IPS-18c (cell line): ENCODE results near the gene ADK.
"Not testable (repeated sequence)": the region's sequence is repeated elsewhere in the genome, so short reads cannot be mapped to it uniquely, and the experiment has no call there.

Source experiments
- H3K4me3 ChIP-seq: 2 replicates; pipeline ENCODE4 v1.7.0; 2013; ENCODE audit warnings: low read depth, mild to moderate bottlenecking, low read length, moderate library complexity; ENCODE audit not compliant: insufficient read depth
- H3K9me3 ChIP-seq: one replicate; pipeline ENCODE4 v1.6.1; 2013; ENCODE audit warnings: mild to moderate bottlenecking, low read length, moderate library complexity; ENCODE audit not compliant: control insufficient read depth, insufficient read depth

ADK gene

DNA sequence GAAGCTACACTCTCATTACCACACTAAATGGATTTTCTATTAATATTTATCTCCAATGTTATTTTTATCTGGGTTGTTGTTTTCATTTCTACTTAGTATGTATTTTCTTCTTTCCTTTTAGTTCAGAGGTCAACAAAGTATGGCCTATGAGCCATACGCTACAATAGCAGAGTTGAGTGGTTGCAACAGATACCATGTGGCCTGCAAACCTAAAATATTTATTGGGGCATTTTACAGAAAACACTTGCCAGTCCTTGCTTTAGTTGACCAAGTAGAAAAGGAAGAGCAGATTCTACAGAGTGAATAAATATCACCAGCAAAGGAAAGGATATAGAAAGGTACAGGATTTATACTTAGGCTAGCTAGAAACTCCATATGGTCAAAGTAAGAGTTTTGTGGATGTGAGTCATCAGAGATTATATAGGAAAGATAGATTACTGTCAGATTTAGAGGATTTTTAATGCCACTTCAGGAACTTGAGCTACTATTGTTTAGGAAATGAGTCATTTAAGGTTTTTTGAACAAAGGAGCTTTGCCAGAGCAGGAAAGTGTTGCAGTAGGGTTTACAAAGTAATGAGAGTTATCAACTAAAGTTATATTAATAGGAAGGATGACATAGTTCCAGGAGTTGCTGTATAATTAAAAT, 352.1 kb downstream of the ADK start:
- Histone ChIP-seq H3K9me3 (no peaks in the 10 kb centered on the region), H3K4me3 (no peak overlapping the region)

DNA sequence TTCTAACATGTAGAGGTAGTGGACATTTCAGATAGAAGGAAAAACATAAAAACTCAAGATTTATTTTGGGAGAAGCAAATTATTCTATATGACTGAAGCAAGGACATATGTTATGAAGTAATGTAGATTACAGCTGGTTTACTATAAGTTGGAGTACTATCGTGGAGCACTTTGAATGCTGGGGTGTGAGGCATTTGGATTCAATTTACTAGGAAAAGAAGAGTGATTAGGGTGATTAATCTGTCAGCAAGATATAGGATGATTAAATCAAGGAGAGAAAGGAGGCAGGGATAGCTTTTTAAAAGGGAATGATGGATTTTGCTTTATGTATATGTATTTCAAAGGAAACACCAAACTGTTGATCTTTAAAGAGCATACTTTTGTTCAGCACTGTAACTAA, 356.9 kb downstream of the ADK start:
- no peak overlapping the region for H3K4me3 ChIP-seq
- no peaks in the 10 kb centered on the region for H3K9me3 ChIP-seq

DNA sequence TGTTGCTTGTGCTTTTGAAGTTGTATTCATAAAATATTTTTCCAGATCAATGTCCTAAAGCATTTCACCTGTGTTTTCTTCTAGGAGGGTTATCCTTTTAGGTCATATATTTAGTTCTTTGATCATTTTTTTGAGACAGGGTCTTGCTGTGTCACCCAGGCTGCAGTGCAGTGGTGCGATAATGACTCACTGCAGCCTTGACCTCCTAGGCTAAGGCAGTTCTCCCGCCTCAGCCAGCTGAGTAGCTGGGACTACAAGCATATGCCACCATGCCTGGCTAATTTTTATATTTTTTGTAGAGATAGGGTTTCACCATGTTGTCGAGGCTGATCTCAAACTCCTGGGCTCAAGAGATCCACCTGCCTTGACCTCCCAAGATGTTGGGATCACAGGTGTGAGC, 359.6 kb downstream of the ADK start:
- Histone ChIP-seq H3K9me3 (peaks cover 3% of the 10 kb centered on the region), H3K4me3 (no peak overlapping the region)

DNA sequence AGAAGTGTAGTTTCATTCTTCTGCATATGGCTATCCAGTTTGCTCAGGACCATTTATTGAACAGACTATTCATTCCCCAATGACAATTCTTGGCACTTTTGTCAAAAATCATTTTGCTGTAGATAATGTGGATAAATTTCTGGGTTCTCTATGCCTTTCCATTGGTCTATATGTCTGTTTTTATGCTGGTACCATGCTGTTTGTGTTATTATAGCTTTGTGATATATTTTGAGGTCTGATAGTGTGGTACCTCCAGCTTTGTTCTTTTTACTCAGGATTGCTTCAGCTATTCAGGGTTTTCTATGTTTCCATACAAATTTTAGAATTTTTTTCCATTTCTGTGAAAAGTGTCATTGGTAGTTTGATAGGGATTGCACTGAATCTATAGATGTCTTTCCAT, 360.0 kb downstream of the ADK start:
- peaks cover 3% of the 10 kb centered on the region for H3K9me3 ChIP-seq
- H3K4me3 ChIP-seq = no peak overlapping the region

DNA sequence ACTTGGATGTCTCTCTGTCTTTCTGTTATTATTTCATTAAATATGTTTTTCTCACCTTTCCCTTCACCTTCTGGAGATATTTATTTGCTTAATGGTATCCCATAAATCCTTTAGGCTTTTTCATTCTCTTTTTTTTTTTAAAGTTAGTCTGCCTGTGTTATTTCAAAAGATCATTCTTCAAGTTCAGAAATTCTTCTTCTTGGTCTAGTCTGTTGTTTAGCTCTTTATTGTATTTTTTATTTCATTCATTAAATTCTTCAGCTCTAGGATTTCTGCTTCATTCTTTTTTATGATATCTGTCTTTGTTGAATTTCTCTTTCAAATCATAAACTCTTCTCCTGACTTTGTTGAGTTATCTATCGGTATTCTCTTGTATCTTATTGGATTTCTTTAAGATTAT, 363.3 kb downstream of the ADK start:
- Histone ChIP-seq H3K9me3 (peaks cover 3% of the 10 kb centered on the region), H3K4me3 (no peak overlapping the region)

DNA sequence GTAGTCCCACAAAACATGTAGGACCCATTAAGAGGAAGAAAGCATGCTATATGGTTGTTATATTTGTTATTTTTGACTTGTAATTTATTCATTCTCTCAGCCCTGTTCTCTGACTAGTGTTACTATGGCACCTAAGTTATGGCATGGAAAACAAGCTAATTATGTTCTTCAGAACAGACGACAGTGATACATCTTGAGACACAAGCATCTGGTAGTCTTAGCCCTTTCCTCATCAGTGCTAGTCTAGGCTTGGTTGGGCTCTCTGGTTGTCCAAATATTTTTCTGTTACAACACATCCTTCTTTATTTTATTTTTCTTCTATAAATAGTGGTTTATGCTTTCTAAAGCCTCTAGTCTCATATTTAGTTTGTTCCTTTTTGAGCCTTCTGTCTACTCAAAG, 367.0 kb downstream of the ADK start:
- Histone ChIP-seq H3K4me3 (no peak overlapping the region), H3K9me3 (peaks cover 3% of the 10 kb centered on the region)

DNA sequence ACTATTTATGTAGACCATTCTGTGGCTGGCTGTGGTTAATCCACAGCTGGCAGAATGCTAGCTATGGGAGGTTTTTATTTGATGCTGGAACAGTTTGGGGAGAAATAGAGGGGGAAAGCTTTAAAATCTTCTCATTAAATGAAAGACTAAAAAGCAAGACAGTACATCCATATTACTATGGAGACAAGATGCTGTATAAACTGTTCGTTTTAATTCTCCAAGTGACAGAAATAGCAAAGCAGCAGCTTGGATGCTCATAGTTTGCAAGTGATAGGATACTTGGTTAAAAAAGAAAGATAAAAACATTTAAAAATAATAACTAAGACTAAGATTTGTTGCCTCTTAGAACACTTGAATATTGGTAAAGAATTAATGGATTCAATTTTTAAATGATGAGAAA, 370.5 kb downstream of the ADK start:
- no peak overlapping the region for H3K4me3 ChIP-seq
- no peaks in the 10 kb centered on the region for H3K9me3 ChIP-seq

DNA sequence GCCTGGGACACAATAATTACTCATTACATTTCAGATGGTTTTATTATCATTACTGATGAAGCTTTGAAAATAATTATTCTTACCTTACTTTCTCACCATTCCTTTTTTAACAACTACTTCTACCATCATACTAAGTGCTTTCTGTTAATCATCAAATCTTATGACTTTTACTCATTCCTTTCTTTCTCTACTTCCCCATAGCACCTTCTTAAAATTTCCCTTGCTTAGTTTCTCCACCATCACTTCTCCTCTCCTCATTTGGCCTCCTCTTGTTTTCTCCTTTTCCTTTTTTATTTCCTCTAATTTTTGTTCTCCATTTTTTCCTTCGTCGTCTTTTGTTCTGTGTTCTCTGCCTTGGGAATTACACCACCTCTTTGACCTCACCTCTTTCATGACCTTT, 372.2 kb downstream of the ADK start:
- Histone ChIP-seq H3K9me3 (no peaks in the 10 kb centered on the region), H3K4me3 (no peak overlapping the region)

DNA sequence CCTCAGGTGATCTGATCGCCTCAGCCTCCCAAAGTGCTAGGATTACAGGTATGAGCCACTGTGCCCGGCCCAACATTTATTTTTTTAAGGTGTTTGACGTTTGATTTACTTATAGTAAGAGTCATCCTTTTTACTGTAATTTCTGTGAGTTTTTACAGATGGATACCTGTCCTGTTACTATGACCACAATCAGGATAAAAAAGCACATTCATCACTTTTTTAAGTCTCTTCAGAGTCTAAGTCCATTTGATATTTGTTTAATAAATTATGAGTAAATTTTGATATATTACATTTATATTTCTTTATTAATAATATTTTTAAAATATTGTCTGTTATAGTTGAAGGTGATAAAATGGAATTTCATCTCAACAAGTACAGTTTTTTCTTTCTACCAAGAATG, 374.9 kb downstream of the ADK start:
- Histone ChIP-seq H3K4me3 (no peak overlapping the region), H3K9me3 (no peaks in the 10 kb centered on the region)

DNA sequence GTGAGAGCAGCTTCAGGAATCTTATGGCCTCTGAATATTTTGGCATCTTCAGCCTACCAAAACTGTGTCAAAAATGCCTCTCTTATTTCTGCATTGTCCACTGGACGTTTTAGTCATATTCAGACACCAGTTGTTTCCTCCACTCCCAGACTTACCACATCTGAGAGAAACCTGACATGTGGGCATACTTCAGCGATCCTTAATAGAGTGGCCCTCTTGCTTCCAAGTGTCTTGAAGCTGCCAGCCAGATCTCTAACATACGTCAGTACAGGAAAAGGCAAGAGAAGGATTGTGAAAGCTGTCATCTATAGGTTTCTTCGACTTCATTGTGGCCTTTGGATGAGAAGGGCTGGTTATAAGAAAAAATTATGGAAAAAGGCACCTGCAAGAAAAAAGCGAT, 376.6 kb downstream of the ADK start:
- not testable (repeated sequence) for H3K4me3 ChIP-seq, H3K9me3 ChIP-seq

DNA sequence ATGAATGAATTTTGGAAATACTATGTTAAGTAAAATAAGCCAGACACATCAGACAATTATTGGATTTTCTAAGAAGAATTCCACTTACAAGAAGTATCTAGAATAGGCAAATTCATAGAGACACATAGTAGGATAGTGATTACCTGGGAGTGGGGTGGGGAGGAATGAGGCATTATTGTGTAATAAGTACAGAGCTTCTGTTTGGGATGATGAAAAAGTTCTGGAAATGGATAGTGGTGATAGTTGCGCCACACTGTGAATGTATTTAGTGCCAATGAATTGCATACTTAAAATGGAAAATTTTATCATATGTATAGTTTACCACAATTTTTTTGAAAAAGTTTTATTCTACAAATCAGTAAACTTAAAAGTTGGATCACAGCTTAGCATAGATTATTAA, 378.2 kb downstream of the ADK start:
- Histone ChIP-seq H3K4me3 (no peak overlapping the region), H3K9me3 (no peaks in the 10 kb centered on the region)

DNA sequence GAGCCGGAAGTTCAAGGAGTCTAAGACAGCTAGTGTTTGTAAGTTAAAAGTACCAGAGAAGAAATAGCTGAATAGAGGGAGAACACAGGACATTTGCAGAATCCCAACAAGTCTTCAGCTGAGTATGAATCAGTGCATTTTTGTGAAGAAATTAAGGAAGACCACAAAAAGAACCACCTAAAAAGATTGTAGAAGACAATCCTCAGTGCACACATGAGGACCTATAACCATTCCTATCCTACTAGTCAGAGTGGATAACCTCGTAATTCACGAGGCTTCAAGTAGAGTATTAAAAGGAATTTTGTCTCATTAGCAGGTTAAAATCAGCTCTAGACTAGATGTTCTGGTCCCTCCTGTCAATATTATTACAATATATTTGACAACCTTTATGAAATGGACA, 380.0 kb downstream of the ADK start:
- no peak overlapping the region for H3K4me3 ChIP-seq
- H3K9me3 ChIP-seq = no peaks in the 10 kb centered on the region

DNA sequence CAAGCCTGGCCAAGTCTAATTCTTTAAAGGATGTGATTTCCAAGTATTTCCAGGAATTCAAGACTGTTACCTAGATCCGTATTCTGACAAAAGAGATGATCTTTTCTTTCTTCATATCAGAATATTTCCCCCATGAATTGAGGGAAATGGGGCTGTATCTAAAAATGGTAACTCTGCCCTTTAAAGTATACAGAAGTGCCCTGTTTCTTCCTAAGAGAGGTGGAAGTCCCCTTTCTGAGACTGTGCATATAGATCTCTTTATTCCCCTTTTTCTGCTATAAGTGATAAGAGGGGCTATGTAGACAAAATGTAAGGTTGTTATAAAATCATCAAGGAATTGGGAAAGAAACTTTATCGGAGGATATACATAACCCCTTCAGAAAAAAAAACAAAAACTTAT, 388.3 kb downstream of the ADK start:
- Histone ChIP-seq H3K9me3 (no peaks in the 10 kb centered on the region), H3K4me3 (no peak overlapping the region)

DNA sequence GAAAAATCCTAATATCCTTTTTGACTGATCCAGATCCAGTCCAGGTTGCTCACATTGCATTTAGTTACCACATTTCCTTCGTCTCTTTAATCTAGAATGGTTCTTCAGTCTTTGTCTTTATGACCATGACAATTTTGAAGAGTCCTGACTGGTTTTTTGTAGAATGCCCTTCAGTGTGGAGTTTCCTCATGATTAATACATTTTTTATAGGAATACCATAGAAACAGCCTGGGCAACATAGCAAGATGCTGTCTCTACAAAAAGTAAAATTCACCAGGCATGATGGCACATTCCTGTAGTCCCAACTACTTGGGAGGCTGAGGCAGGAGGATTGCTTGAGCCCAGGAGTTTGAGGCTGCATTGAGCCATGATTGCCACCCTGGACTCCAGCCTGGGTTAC, 390.4 kb downstream of the ADK start:
- no peak overlapping the region for H3K4me3 ChIP-seq
- no peaks in the 10 kb centered on the region for H3K9me3 ChIP-seq

DNA sequence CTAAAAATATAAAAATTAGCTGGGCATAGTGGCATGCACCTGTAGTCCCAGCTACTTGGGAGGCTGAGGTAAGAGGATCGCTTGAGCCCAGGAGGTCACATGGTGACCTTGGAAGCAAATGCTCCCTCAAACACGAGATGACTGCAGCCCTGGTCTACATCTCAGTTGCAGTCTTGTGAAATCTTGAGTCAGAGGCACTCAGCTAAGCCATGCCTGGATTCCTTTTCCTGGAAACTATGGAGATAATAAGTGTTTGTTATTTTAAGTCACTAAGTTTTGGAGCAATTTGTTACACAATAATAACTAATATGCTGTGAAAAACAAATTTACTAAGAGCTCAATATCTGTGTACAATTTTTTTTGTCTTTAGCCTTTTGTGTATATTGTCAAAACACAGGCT, 391.1 kb downstream of the ADK start:
- no peak overlapping the region for H3K4me3 ChIP-seq
- no peaks in the 10 kb centered on the region for H3K9me3 ChIP-seq

DNA sequence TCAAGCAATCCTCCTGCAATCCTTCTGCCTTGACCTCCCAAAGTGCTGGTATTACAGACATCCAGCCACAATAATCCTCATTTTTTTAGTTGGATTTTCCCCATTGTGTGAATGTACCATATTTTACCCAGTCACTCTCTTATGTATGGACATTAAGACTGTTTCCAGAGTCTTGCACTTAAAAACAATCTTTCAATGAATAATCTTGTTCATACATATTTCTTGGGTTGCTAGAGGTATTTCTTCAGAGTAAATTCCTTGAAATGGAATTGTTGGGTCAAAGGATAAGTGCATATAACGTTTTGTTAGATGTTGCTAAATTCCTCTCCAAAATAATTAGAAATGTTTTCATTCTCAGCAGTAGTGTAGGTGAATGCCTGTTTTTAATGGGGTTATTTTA, 392.3 kb downstream of the ADK start:
- Histone ChIP-seq H3K9me3 (no peaks in the 10 kb centered on the region), H3K4me3 (no peak overlapping the region)

DNA sequence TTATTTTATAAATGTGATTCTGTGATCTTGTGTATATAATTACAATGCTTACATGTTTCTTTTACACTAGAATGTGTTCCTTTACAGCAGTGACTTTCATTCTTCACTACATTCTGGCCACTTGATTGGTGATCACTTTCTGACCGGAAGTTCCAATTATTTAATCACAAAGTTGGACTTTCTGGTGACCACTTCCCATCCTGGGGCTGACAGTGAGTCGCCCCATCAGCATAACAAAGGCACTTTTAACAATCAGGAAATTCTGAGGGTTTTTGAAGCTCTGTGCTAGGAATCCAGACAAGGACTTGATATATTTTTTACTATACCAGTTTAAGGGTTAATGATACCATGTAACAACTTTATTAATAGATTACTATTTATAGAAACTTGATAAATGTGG, 393.1 kb downstream of the ADK start:
- no peak overlapping the region for H3K4me3 ChIP-seq

DNA sequence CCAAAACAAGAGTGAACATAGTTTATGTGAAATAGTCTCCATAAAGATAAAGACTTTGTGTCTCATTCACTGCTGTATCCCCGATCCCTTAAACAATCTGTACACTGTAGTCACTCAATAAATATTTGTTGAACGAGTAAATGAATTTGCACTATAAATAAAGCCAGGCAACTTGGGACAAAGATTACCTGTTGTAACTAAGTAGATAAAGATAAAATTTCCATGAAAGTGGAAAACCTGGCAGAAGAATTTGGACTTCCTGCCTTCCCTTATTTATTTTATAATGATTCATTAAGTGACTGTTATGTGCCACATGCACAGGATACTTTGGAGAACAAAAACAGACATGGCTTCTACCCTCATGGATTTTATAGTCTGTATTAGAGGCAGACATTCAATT, 397.7 kb downstream of the ADK start:
- H3K4me3 ChIP-seq = no peak overlapping the region
- H3K9me3 ChIP-seq = no peaks in the 10 kb centered on the region

More for the DNA sequence above, 393.1 kb downstream of the ADK start:
- no peaks in the 10 kb centered on the region for H3K9me3 ChIP-seq

DNA sequence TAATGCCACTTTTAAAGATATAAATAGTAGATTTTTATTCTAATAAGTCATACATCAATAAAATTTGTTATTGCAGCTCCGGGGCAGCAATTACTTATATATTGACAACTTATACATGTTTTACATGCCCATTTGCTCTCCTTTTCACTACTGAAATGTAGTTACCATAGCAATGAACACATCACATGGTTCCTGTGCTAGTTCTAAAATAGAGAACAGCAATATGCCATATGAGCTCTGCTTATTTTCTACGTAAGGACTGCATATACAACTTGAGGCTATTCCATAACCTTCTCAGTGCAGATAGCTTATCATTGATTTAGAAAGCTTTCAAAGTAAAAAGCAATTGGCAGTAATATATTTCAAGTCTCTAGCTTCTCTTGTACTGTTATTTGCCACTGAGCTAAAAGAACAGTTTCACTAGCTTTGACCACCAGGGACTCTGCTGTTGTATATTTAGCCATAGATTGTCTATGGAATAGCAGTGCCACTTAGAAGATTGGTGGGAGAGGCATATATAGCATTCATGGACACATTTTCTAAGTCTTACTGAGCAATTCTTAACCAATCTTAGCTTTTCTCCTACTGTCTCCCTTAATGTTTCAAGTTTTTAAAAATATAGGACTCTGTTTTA, 405.2 kb downstream of the ADK start:
- H3K9me3 ChIP-seq = no peaks in the 10 kb centered on the region
- H3K4me3 ChIP-seq = no peak overlapping the region
